CMK (cell line): Measurements from ENCODE around the gene ARHGAP15.

ENCODE experiments used
- DNase-seq: peaks from one replicate; pipeline ENCODE4 v3.0.0-alpha.2; 2010; ENCODE audit warnings: low read depth

Gene ARHGAP15

GRCh38 chr2:143401861-143402260, 272.6 kb downstream of the ARHGAP15 start:
- DNase-seq: no peak

- DNase-seq: no peak
Observed at GRCh38 chr2:143402451-143402850, 273.2 kb downstream of the ARHGAP15 start.

GRCh38 chr2:143410082-143410897, 281.1 kb downstream of the ARHGAP15 start:
- no peak for DNase-seq

GRCh38 chr2:143415571-143415970, 286.4 kb downstream of the ARHGAP15 start:
- DNase-seq: no peak

- no peak for DNase-seq
Observed at GRCh38 chr2:143417428-143417827, 288.2 kb downstream of the ARHGAP15 start.

- no peak for DNase-seq
Observed at GRCh38 chr2:143420313-143420712, 291.1 kb downstream of the ARHGAP15 start.

- DNase-seq: peak; percentile 34
Observed at GRCh38 chr2:143422681-143423080, 293.5 kb downstream of the ARHGAP15 start.

- no peak for DNase-seq
Observed at GRCh38 chr2:143425896-143426295, 296.7 kb downstream of the ARHGAP15 start.

- no peak for DNase-seq
Observed at GRCh38 chr2:143426296-143426695, 297.1 kb downstream of the ARHGAP15 start.

- no peak for DNase-seq
Observed at GRCh38 chr2:143428700-143429099, 299.5 kb downstream of the ARHGAP15 start.

GRCh38 chr2:143429932-143430679, 300.9 kb downstream of the ARHGAP15 start:
- DNase-seq: no peak

GRCh38 chr2:143431316-143431715, 302.1 kb downstream of the ARHGAP15 start:
- DNase-seq: no peak

- no peak for DNase-seq
Observed at GRCh38 chr2:143433251-143433650, 304.0 kb downstream of the ARHGAP15 start.

- DNase-seq: no peak
Observed at GRCh38 chr2:143433840-143434239, 304.6 kb downstream of the ARHGAP15 start.

- DNase-seq: no peak
Observed at GRCh38 chr2:143434445-143434844, 305.2 kb downstream of the ARHGAP15 start.

- DNase-seq: no peak
Observed at GRCh38 chr2:143435131-143435530, 305.9 kb downstream of the ARHGAP15 start.

GRCh38 chr2:143436951-143437350, 307.7 kb downstream of the ARHGAP15 start:
- no peak for DNase-seq

- DNase-seq: no peak
Observed at GRCh38 chr2:143440411-143441012, 311.3 kb downstream of the ARHGAP15 start.

- DNase-seq: no peak
Observed at GRCh38 chr2:143442193-143442592, 313.0 kb downstream of the ARHGAP15 start.

- no peak for DNase-seq
Observed at GRCh38 chr2:143451642-143452281, 322.5 kb downstream of the ARHGAP15 start.

- no peak for DNase-seq
Observed at GRCh38 chr2:143452817-143453451, 323.7 kb downstream of the ARHGAP15 start.

GRCh38 chr2:143453981-143454511, 324.8 kb downstream of the ARHGAP15 start:
- no peak for DNase-seq
